Measurements from ENCODE around the gene RFX4.

GRCh38 chr12:106740818-106741217 lies 158.0 kb downstream of the RFX4 start:
- TF ChIP-seq CTCF (IDR thresholded peaks at IDR 0.05) (no peak), POLR2AphosphoS5 (IDR thresholded peaks at IDR 0.05; ENCODE audit: low read depth, low read length) (no peak), SIN3A (IDR thresholded peaks at IDR 0.05; ENCODE audit: borderline replicate concordance, insufficient read depth, low read depth, low read length) (no peak), REST (IDR thresholded peaks at IDR 0.05; ENCODE audit: insufficient read depth in 1 of 2, low read depth in 2 of 2, low read length in 1 of 2) (no peak), TCF7L2 (IDR thresholded peaks at IDR 0.05; ENCODE audit: low read depth, low read length) (no peak)

Data from Panc1 (cell line).